GM19328 (cell line): Measurements from ENCODE around the gene GMPPB.

Source experiments
- ATAC-seq: cut with Tn5 transposase; IDR thresholded peaks from one replicate; pipeline ENCODE4 v1.9.1; 2021; ENCODE audit warnings: mild to moderate bottlenecking, moderate library complexity; ENCODE audit not compliant: unreplicated experiment

Gene GMPPB

DNA sequence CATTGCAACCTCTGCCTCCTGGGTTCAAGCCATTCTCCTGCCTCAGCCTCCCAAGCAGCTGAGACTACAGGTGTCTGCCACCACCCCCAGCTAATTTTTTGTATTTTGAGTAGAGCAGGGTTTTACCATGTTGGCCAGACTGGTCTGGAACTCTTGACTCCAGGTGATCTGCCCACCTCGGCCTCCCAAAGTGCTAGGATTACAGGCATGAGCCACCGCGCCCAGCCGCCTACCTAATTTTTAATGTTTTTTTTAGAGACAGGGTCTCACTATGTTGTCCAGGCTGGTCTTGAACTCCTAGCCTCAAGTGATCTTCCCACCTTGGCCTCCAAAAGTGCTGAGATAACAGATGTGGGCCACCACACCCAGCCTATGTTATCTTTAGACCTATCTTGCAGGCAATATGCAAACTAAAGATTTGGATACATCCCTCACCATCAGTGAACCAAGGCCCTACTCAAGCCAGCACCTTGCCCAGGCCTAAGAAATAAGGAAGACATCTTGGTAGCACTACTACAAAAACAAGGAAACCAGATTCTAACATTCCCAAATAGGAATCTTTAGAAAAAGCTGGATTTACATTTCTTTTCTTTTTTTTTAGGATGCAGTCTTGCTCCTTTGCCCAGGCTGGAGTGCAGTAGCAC, 6.3 kb upstream of the GMPPB start:
- no peak for ATAC-seq

DNA sequence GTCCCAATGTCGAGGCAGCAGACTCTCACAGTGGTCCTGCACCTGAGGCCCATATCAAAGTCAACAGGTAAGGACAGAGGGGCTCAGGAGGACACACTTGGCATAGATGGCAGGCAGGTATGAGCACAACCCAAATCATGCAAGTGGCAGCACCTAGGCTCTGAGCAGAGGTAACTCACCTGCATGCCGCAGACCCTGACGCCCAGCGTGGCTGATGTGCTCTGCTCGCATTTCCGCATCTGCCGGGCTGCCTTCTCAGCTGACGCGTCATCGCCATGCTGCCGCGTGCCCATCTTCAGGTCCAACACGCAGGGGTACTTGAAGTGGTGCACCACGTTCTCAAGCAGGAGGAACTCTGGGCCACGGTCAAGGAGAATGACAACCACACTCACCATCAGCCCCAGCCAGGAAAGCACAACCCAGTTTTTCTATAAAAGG, 4.2 kb upstream of the GMPPB start:
- no peak for ATAC-seq

DNA sequence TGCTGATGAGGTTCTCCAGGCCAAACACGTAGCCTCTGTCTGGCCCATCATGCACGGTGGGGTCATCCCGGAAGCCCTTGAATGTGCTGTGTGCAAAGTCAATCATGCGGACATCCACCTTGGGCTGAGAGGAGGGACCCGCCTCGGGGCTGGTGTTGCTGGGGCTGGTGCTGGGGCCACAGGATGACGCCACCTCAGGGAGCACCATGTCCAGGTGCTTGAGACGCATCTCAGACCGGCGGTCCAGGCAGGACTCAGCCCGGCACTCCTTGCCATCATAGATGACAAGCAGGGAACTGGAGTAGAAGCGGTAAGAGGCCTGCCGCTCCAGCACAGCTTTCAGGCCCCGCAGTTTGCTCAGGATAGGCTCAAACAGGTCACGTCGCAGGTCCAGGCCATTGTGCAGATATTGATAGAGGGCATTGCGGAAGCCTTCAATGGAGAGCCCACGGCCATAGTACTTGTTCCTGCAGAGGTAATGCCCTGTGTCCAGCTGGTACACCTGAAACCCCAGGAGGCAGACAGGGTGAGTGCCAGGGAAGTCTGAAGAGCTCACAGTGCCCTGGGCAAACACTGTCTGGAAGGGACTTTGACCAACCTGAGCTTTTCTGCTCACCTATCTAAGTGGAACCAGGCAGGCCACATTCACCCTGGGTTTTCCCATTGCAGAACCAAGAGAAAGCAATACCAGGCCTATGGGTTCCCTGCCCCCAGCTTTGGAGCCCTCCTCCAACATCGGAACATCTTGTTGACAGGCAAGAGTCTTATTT, 3.6 kb upstream of the GMPPB start:
- ATAC-seq: no peak

DNA sequence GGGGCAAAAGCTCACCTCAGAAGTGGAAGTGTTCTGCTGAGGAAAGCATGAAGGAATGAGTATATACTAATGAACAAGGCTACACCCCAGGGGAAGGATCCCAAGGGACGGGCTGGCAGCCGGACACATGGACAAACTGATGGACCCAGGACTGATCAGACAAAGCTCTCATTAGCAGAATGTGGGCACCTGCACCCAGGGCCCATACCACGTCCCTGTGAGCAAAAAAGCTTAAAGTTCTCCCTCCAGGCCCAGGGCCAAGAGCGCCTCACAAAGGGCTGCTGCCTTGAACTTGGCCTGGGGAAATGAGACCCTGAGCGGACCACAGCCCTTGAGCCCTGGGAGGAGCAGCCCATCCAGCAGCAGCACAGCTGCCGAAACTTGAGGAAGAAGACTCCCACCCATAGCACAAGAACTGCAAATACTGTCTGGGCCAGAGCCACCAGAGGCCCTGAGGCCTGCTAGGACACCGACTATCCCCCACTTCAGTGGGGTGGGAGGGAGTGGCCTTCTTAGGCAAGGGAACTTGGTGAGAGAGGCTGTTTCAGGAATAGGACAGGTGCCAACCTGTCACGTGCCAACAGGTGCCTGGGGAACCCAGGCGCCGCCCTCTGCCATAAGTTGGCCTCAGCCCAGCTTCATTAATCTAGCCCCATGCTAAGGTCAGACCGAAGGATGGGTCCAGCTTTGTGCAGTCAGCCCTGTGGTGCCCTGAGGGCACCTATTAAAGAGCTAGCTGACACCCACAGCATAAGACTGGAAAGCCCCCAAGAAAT, 2.3 kb upstream of the GMPPB start:
- no peak for ATAC-seq

DNA sequence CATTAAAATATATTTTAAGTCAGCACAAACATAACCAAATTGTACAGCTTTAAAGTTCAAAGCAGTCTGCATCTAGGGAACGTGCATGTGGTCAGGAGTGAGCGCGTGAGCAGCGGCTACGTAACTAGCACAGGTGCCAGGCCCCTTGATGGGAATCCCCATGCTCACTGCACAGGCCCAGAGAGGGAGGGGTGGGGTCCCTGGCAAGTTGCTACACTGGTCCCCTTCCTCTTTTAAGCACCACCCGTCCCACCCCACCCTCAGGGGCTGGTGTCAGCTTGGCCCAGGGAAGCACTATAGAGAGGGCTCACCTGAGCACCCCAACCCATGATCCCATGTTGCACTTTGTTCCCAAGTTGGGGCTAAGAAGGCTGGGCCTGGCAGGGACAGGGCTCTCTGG, 835 bp upstream of the GMPPB start:
- no peak for ATAC-seq

DNA sequence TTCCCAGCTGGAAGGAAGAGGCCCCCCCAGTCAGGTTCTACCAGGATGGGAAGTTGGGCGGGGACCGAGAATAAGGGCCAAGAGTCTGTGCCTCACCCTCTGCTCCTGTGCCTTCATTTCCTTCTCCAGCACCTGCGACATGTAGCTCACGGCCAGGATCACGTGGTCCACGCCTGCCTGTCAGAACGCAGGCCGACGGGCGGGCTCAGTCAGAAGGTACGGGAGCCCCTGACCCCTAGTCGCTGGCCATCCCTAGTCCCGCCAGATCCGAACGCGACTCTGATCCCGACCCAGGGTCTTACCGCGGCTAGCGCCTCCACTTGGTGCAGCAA, 489 bp downstream of the GMPPB start:
- ATAC-seq: no peak

DNA sequence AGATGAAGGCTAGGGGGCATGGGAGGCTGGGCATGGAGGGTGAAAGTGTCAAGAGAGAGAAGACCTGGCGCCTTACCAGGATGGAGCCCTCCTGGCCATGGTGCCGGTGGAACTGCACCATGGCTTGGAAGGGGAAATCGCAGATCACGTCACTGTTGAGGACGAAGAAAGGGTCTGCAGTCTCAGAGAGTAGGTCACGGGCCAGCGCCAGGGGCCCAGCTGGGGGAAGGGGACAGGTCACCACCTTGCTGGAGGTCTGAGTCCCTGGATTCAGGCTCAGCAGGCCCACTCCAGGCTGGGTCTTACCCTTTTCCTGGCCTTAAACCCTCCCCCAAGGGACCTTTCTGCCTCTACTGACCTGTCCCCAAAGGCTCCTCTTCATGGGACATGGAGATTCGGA, 855 bp downstream of the GMPPB start:
- no peak for ATAC-seq

DNA sequence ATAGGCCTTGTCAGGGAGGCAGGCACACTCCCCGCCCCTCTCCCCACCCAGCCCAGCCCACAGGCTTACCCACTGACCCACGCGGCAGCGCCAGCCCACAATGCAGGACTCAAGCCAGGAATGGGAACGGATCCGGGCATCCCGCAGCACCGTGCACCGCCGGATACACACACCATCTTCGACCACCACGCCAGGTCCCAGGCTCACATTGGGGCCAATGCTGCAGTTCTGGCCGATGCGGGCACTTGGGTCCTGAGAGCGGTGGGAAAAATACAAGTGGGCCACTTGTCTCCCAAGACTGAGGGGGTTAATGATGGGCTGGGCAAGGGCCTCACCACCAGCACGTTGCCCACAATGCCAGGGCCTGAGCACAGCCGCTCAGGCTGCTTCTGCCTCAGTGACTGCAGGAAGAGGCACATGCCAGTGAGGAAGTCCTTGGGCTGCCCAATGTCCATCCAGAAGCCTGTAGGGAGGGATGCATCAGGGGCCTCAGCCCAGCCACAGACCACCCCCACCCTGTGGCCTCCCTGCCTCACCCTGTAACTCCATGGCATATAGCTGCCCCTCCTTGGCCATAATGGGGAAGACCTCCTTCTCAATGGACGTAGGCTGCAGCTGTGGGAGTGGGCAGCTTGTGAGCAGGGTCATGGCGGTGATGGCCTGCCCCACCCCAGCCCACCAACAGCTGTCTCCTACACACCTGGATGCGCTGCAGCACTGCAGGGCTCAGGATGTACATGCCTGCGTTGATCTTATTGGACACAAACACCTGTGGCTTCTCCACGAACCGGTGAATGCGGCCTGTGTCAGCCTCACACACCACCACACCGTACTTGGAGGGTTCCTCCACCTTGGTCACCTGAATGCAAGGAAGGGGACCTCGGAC, 1.6 kb downstream of the GMPPB start:
- ATAC-seq: no peak

DNA sequence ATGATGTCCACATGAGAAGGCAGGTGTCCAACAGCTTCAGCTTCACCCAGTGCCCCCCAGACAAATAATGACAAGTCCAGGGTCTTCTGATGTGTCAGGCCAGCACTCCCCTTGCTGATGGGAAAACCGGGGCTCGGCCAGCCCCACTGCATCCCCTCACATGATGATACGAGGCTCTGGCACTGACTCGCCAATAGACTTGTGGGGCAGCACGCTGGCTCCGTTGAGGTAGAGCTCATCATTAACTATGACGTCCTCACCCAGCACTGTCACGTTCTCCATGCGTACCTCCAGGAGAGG, 2.2 kb downstream of the GMPPB start:
- no peak for ATAC-seq

DNA sequence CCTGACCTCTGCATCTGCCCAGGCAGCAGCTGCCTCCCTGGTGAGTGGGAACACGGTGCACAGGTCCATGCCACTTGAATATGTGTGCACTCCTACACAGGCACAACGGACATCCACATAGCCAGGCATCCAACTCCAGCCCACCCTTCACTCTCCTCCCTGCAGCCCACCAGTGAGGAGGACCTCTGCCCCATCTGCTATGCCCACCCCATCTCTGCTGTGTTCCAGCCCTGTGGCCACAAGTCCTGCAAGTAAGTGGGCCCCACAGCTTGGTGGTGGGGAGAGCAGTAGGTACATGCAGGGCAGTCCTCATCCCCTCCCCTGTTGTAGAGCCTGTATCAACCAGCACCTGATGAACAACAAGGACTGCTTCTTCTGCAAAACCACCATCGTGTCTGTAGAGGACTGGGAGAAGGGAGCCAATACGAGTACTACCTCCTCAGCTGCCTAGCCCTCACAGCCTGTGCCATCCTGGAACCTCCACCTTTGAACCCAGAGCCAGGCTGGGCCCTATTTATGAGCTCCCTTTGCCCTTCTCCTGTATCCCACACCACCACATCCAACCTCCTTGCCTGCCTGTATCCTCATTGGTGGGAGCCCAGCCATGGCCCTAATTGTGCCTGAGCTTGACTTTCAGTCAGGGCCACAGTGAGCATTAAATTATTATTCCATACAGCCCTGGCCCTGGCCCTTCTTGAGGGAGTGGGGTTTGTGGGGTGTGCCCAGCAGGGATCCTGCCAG, 2.7 kb downstream of the GMPPB start:
- no peak for ATAC-seq

DNA sequence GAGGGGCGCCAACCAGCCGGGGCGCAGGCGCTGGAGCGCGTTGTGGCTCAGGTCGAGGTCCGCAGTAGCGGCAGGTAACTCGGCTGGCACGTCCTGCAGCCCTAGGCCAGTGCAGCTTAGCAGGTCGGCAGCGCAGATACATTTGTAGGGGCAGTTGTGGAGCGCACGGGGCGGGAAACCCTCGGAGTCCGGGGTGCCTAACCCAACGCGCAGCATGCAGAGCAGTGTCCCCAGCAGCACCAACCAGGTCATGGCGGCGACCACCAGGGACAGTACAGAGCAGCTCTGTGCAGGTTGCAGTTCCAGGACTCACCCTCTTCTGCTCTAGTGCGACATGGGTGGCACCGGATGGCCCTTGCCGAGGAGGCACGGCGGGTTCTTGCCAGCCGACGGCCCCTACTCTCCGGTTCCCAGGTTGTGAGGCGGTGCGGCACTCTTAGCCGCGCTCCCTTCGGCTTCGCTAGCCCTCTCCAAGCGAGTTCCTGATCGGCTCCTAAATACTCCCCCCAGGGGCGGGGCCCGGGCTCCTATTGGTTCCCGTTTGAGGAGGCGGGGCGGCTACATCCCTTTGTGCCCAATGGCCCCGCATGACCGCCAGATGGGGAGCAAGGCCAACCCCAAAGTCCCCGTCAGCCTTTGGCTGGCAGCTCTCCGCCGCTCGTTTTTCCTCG, 4.4 kb downstream of the GMPPB start, which contains the start of gene AMIGO3:
Gene AMIGO3, minus strand, starts transcription at position 471 of the 671 bp plus-strand sequence. Its CDS starts 219 bp downstream, at position 252.
- peak; percentile 48 for ATAC-seq

DNA sequence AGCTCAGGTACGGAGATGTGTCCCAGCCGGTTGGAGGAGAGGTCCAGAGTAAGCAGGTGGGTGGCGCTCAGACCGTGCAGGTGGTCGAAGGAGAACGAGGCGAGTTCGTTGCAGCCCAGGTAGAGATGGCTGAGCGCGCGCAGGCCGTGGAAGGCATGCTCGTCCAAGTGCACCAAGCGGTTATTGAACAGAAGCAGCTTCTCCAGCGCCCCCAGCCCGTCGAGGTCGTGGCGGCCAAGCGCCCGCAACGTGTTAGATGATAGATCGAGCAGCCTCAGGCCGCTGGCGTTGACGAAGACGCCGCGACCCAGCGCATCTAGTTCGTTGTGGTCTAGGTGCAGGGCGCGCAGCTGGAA, 4.9 kb downstream of the GMPPB start:
- ATAC-seq: no peak

DNA sequence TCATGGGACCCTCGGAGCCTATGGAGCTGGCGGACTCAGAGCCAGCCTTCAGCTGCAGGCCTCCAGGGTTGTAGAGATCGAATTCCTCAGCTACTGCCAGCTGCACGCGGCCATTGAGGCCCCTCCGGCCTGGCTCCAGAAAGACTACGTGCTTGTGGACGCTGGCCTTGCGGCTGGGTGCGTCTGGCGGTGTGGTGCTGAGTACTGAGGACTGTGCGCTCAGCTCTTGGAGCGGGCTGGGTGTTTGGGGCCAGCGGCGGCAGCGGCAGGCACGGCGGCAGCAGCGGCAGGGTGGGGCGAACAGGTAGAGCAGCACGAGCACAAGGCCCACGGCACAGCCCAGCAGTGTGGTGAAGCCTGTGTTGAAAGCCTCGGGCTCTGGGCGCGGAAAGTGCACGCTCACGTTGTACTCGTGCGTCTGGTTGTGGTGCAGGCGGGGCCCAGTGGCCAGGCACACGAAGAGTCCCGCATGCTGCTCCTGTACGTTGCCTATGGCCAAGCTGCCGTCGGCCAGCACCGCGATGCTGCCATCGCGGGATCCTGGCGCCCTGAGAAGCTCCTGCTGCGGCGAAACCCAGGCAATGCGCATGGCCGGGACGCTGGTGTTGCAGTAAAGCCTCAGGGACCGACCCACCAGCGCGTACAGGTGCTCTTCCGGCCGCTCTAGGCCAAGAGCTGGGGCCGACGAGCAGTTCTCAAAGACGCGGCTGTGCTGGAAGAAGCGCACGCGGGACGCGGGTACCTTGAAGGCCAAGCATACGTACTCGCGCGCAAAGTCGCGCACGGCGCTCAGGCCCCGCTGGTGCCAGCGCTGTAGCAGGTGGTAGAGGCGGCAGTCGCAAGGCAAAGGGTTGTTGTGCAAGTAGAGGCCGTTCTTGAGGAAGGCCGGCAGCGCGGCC, 5.5 kb downstream of the GMPPB start:
- ATAC-seq: no peak

DNA sequence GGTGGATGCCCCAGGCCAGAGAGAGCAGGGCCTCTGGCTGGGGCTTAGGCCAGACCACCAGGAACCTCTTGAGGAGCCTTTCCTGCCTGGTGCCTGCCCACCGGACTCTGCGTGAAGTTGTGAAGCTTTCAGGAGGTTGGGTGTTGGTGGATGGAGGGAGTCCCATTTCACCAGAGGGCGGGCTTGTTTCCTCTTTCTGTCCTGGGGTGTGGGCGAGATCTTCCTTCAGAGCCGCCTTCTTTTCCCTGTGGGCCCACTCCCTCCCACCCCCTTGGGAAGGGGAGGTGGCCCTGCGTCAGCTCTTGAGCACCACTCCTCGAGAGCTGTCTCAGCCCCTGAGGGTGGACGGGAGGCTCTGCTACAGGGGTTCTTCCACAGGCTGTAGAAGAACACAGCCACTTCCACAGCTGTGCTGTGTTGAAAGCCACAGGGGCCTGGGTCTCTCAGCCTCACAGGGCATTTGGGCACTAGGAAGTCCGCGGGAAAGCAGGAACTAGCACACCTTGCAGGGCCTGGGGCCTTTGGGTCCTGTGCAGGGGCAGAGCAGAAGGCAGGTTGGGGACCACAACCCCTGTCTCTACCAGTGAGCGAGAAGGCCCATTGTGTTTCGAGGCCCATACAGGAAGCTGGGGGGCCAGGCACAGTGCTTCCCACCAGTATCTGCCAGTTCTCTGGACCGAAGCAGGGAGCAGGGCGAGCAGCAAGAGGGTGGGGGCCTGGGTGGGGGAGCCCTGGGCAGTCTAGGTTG, 6.4 kb downstream of the GMPPB start:
- no peak for ATAC-seq

DNA sequence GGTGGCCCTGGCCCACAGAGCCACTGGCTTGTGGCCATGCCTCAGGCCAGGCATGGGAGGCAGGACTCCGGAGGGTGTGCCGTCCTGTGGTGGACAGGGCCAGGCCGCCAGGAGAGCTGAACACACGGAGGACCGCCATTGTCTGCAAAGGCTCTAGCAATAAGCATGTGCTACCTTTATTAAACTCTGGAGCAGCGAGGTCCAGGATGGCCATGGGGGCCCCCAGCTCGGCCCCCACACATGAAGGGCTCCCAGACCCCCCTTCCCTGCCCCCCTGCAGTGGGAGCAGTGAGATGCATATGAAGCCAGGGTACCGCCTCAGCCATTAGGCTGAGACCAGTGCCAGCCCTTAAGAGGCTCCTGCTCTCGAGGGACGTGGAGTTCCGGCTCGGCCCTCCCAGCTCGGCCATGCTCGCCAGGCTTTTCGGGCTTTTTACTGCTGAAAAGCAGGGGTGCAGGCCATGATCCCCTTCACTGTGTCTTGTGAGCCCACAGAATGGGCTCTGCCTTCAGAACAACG, 7.0 kb downstream of the GMPPB start:
- no peak for ATAC-seq

DNA sequence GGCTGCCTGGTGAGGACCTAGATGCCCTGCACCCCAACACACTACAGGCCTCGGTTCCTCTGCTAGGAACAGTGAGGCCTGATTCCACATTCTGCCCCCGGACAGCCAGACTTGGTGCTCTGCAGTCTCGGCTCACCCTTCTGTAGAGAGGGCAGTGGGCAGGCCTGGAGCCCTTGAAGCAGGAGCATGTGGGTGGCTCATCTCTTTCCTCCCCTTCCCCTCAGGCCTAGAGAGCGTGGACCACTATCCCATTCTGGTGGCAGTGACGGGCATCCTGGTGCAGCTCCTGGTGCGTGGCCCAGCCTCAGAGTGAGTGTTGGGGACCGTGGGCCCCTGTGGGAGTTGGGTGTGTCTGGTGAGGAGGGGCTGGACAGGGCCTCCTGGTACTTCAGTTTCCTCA, 7.6 kb downstream of the GMPPB start:
- no peak for ATAC-seq

DNA sequence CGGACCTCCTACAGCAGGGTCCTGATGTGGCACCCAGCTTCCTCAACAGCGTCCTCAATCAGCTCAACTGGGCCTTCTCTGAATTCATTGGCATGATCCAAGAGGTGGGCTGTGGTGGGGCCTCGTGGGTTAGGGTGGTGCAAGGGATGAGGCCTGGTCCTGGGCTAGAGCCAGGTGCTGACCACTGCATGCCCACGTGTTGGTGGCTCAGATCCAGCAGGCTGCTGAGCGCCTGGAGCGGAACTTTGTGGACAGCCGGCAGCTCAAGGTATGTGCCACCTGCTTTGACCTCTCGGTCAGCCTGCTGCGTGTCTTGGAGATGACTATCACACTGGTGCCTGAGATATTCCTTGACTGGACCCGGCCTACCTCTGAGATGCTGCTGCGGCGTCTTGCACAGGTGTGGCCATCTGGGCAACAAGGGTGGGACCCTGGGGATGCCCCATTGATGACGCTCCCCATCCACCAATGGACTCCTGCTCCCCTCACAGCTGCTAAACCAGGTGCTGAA, 8.1 kb downstream of the GMPPB start:
- ATAC-seq: no peak
